HEK293T (cell line): ENCODE results near the gene TM4SF18.

Experiments used
- ARNT ChIP-seq: fragments of 450-650 bp; IDR thresholded peaks from 2 replicates; pipeline ENCODE4 v1.6.1; 2017; ENCODE audit warnings: mild to moderate bottlenecking
- BHLHE40 ChIP-seq: fragments of 450-650 bp; IDR thresholded peaks from 2 replicates; pipeline ENCODE4 v1.6.1; 2016; ENCODE audit warnings: mild to moderate bottlenecking, moderate library complexity, borderline replicate concordance
- CTBP1 ChIP-seq: fragments of 450-650 bp; IDR thresholded peaks from 2 replicates; pipeline ENCODE4 v1.6.1; 2016; ENCODE audit warnings: borderline replicate concordance
- ELF4 ChIP-seq: fragments of 450-650 bp; IDR thresholded peaks from 2 replicates; pipeline ENCODE4 v1.6.1; 2017; ENCODE audit warnings: antibody characterized with exemption
- FOXA1 ChIP-seq: fragments of 450-650 bp; IDR thresholded peaks from 2 replicates; pipeline ENCODE4 v1.6.1; 2016; ENCODE audit warnings: mild to moderate bottlenecking
- FOXK2 ChIP-seq: fragments of 450-650 bp; IDR thresholded peaks from 2 replicates; pipeline ENCODE4 v1.6.1; 2016; ENCODE audit warnings: mild to moderate bottlenecking
- FOXM1 ChIP-seq: fragments of 450-650 bp; IDR thresholded peaks from 2 replicates; pipeline ENCODE4 v1.6.1; 2017; ENCODE audit warnings: mild to moderate bottlenecking, borderline replicate concordance
- HDGF ChIP-seq: fragments of 450-650 bp; IDR thresholded peaks from 2 replicates; pipeline ENCODE4 v1.6.1; 2017; ENCODE audit warnings: antibody characterized with exemption, borderline replicate concordance
- NFRKB ChIP-seq: fragments of 450-650 bp; IDR thresholded peaks from 2 replicates; pipeline ENCODE4 v1.6.1; 2016; ENCODE audit warnings: mild to moderate bottlenecking, moderate library complexity
- PKNOX1 ChIP-seq: fragments of 450-650 bp; IDR thresholded peaks from 2 replicates; pipeline ENCODE4 v1.6.1; 2016
- SP1 ChIP-seq: fragments of 450-650 bp; IDR thresholded peaks from 2 replicates; pipeline ENCODE4 v1.6.1; 2017
- SUZ12 ChIP-seq: fragments of 450-650 bp; IDR thresholded peaks from 2 replicates; pipeline ENCODE4 v1.6.1; 2016; ENCODE audit warnings: mild to moderate bottlenecking
- TARDBP ChIP-seq: fragments of 450-650 bp; IDR thresholded peaks from 2 replicates; pipeline ENCODE4 v1.6.1; 2016
- ZNF384 ChIP-seq: fragments of 450-650 bp; IDR thresholded peaks from 2 replicates; pipeline ENCODE4 v1.6.1; 2016

GRCh38 chr3:149369991-149370866, 36.8 kb upstream of the TM4SF18 start:
- no peak for TF ChIP-seq SUZ12
- no peak for TF ChIP-seq FOXK2
- no peak for TF ChIP-seq NFRKB
- TF ChIP-seq FOXM1 = no peak
- no peak for TF ChIP-seq TARDBP
- no peak for TF ChIP-seq FOXA1
- no peak for TF ChIP-seq HDGF
- TF ChIP-seq ELF4 = no peak
- TF ChIP-seq SP1 = no peak
- no peak for TF ChIP-seq ZNF384
- no peak for TF ChIP-seq BHLHE40
- TF ChIP-seq ARNT = no peak
- no peak for TF ChIP-seq CTBP1
- TF ChIP-seq PKNOX1 = no peak
